Jurkat, Clone E6-1 (cell line): ENCODE measurements around the gene TFDP1.

Experiments
- DNase-seq: peaks from one replicate; pipeline ENCODE4 v3.0.0-alpha.2; 2011; ENCODE audit warnings: low read depth, low spot score
- H3K4me3 ChIP-seq: 2 replicates; pipeline ENCODE4 v1.5.1; 2011; ENCODE audit warnings: mild to moderate bottlenecking, low read length, control low read depth, moderate library complexity

The TFDP1 gene

GRCh38 chr13:113638173-113638746, 53.7 kb downstream of the TFDP1 start:
- DNase-seq: no peak
- no peak overlapping the region for H3K4me3 ChIP-seq

DNA sequence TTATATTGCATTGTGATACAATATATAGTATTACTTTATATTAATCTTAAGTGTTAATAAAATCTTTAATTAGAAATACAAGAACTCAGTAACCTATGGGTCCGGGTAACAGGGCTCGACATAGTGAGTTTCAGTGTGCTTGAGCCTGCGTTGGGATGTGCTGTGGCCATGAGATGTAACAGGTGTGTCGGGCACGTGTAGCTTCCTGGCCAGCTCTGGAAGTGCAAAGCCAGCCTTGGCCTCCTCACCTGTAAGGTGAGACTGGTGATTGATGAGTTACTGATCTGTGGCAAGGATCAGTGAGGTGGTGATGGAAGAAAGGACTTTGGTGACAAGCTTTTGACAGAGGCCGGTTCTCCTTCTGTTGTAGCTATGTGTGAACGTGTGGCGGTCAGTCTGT, 54.3 kb downstream of the TFDP1 start:
- no peak overlapping the region for H3K4me3 ChIP-seq

DNA sequence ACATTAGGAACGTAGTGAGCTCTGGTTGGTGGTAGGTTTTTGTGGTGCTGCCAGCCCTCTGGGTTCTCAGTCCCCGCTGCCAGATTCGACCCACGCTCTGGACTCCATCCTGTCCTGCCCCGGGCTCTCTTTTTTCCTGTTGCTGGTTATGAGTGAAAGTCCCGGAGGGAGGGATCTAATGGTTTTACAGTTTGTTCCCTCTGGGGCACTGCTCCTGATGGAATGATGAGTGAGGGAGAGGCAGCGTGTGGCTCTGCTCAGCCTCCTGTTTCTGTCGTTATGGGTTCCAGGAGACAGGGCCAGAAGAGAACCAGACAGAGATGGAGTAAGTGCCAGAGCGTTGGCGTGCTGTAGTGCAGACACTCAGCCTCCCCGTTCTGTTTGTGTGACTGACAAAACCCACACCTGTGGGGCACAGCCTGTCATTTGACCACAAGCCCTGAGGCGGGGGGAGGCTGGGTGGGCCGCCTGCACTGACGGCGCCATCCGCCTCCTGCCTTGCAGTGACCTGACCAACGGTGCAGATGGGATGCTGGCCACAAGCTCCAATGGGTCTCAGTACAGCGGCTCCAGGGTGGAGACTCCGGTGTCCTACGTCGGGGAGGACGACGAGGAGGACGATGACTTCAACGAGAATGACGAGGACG, 55.2 kb downstream of the TFDP1 start:
- no peak overlapping the region for H3K4me3 ChIP-seq
- no peak for DNase-seq

More for the DNA sequence above, 54.3 kb downstream of the TFDP1 start:
- no peak for DNase-seq

GRCh38 chr13:113641426-113641825, 56.9 kb downstream of the TFDP1 start:
- no peak for DNase-seq
- no peak overlapping the region for H3K4me3 ChIP-seq

- H3K4me3 ChIP-seq: no peak overlapping the region
- no peak for DNase-seq
Observed at GRCh38 chr13:113642563-113642962, 58.0 kb downstream of the TFDP1 start.

GRCh38 chr13:113643593-113643992, 59.0 kb downstream of the TFDP1 start:
- H3K4me3 ChIP-seq: no peak overlapping the region
- DNase-seq: no peak

DNA sequence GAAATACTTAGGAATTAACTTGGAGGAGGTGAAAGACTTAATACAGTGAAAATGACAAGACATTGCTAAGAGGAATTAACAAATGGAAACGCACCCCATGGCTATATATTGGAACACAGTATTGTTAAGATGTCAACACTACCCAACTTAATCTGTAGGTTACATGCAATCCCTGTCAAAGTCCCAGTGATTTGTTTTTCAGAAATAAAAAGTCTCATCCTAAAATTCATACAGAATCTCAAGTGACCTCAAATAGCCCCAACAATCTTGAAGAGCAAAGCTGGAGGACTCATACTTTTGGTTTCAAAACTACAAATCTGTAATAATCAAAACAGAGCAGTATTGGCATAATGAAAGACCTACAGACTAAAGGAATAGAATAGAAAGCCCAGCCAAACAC, 60.2 kb downstream of the TFDP1 start:
- no peak overlapping the region for H3K4me3 ChIP-seq
- DNase-seq: no peak

GRCh38 chr13:113645329-113645728, 60.8 kb downstream of the TFDP1 start:
- DNase-seq: no peak
- H3K4me3 ChIP-seq: no peak overlapping the region

DNA sequence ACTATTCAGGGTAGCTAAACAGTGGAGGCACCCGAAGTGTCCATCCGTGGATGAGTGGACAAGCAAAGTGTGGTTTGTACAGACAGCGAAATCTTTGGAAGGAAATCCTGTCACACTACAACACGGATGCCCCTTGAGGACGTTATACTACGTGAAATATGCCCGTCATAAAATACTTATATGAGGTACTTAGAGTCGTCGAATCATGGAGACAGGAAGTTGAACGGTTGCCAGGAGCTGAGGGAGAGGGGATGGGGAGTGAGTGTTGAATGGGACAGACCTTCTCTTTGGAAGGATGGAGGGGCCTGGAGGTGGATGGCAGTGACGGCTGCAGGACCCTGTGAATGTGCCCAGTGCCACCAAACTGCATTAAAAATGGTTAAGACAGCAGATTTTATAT, 61.8 kb downstream of the TFDP1 start:
- H3K4me3 ChIP-seq: no peak overlapping the region
- no peak for DNase-seq

DNA sequence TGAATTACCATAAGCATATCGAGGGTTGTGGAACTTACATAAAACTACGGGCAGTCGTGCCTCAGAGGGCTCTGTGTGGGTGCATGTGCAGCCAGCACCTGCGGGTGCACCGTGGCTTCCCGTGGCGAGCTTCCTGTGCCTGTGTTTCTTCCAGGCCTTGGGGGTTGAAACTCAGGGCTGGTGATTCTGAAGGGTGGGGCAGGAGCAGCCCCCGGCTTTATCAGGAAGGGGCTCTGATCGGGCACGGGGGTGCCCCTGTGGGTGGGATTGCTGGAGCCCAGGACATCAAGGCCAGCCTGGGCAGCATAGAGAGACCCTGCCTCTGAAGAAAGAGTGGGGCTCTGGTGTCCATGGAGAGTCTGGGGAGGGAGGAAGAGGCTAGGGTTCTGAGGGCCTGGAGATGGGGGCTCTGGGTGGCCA, 62.4 kb downstream of the TFDP1 start:
- H3K4me3 ChIP-seq: no peak overlapping the region
- DNase-seq: no peak

DNA sequence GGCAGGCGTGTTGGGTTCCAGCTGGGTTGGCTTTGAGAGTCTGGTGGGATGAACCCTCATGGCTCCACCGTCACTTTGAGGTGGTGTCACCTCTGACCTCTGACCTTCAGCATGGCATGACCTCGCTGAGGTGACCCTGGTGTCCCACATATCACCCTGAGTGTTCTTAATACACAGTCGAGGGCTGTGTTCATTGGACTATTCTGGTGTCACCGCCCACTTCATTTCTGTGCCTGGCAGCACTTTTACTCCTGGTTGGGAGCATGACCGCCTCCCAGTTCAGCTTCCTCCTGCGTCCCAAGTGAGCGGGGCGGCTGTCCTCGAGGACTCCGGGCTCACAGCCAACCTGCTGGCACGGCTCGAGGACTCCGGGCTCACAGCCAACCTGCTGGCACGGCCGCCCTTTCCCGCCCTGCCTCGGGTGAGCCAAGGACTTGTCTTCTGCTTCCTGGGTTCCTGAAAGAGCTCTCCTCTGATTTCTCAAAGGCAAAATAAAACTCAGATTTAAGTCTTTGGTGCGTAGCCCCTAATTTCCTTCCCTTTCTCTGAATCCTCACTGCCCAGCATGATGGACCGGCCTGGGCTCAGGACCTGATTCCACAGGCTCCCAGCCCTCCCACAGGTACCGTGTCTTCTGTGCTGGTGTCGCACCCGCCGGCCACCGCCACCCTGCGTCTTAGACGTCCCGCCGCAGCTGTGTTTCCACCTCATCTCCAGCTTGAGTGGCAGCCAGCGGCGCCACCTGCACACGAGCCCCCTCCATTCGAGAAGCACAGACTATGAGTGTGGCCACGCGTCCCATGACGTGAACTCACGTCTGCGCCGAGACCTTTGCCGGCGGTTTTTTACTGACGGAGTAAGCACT, 63.0 kb downstream of the TFDP1 start:
- no peak for DNase-seq
- H3K4me3 ChIP-seq: no peak overlapping the region

DNA sequence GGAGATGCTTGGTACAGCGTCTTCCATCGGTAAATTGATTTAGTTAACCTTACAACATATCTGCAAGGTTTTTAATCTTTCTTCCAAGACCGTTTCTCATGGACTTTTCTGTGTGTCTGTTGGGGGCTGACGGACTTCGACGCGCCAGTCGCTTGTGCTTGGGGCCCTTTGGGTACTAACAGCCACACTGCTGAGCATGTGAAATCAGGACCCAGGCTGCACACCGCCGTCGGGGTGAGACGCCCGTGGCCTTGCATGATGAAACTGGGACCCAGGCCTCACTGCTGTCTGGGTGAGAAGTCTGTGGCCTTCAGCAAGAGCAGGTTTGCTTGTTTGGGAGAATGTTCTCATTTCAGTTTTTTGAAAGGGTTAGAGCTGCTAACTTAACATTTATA, 63.7 kb downstream of the TFDP1 start:
- DNase-seq: no peak

GRCh38 chr13:113649212-113649611, 64.7 kb downstream of the TFDP1 start:
- no peak for DNase-seq
- no peak overlapping the region for H3K4me3 ChIP-seq

More for the DNA sequence above, 63.7 kb downstream of the TFDP1 start:
- no peak overlapping the region for H3K4me3 ChIP-seq

GRCh38 chr13:113650275-113650674, 65.7 kb downstream of the TFDP1 start:
- no peak overlapping the region for H3K4me3 ChIP-seq
- no peak for DNase-seq

GRCh38 chr13:113650731-113651148, 66.2 kb downstream of the TFDP1 start:
- H3K4me3 ChIP-seq: no peak overlapping the region
- DNase-seq: no peak

- DNase-seq: no peak
- no peak overlapping the region for H3K4me3 ChIP-seq
Observed at GRCh38 chr13:113651511-113652403, 67.2 kb downstream of the TFDP1 start.

DNA sequence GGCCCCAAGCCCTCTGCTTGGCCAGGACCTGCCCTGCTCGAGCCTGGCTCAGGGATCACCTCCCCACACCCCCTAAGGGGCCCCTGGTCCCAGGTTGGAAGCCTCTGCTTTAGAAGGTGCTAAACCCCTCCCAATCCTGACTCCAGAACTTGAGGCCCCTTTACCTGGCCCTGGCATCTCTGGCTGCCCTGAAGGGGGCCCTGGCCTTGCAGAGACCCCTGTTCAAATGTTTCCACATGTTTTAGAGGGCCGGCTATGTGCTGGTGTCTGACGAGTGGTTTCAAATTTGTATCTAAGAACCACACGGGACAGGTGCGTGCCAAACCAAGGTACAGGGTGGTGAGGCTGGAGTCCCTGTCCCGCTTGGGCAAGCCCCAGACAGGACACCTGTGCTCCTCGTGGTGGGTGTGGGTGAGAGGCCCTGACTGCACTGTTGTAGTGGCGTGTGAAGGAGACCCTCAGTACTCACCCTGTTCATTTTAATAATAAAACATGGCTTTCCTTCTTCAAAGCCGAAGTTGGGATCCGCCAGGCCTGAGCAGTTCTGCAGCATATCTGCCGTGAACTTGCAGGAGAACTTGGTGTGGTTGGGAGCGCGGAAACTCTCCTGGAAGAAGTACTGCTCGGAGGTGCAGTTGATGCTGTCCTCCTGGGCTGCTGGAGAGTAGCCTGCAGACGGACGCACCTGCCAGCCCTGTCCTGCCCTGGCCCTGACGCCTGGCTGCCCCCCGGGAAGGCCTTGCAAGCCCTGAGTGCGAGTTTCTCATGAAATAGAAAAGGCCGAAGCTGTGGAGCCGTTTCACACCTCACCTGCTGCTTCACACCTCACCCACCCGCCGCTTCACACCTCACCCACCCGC, 68.1 kb downstream of the TFDP1 start:
- DNase-seq: no peak
- H3K4me3 ChIP-seq: no peak overlapping the region
